Tibial artery (tissue), 4 donors: ENCODE results near the gene CHMP3.
A peak's percentile ranks its signal among the peaks of the same experiment; 100 is the strongest.

Source experiments
- DNase-seq, 2 donors: peaks; one replicate each; pipeline ENCODE4 v3.0.0-alpha.2; 2019
- H3K27ac ChIP-seq, 2 donors: fragments of 200-600 bp; sonication (generic) in 1 of 2; 1 replicate in 1 of 2; 2 replicates in 1 of 2; pipeline ENCODE4 v1.5.1; 2018 to 2019; ENCODE audit warnings: mild to moderate bottlenecking in 1 of 2
- H3K27me3 ChIP-seq, 2 donors: fragments of 200-600 bp; sonication (generic) in 1 of 2; one replicate each; pipeline versions ENCODE4 v1.5.1 to v1.6.0; 2016 to 2019
- H3K36me3 ChIP-seq, 3 donors: fragments of 200-600 bp; sonication (generic) in 2 of 3; one replicate each; pipeline ENCODE4 v1.5.1; 2016 to 2019; ENCODE audit warnings: mild to moderate bottlenecking in 2 of 3
- H3K4me1 ChIP-seq, 4 donors: fragments of 200-600 bp; sonication (generic) in 2 of 4; 1 replicate in 3 of 4; 2 replicates in 1 of 4; pipeline ENCODE4 v1.5.1; 2016 to 2019
- H3K4me3 ChIP-seq, 2 donors: fragments of 200-600 bp; sonication (generic) in 1 of 2; 1 replicate in 1 of 2; 2 replicates in 1 of 2; pipeline ENCODE4 v1.5.1; 2018 to 2019; ENCODE audit warnings: mild to moderate bottlenecking in 2 of 2
- H3K9me3 ChIP-seq, 3 donors: fragments of 200-600 bp; sonication (generic) in 1 of 3; one replicate each; pipeline ENCODE4 v1.5.1; 2016 to 2019
- CTCF ChIP-seq, 2 experiments: fragments of 200-600 bp in 1 of 2; fragments of 450-650 bp in 1 of 2; IDR thresholded peaks; one replicate each; pipeline ENCODE4 v1.5.1; 2017 to 2019; ENCODE audit warnings: antibody characterized with exemption in 2 of 2, mild to moderate bottlenecking in 1 of 2, moderate library complexity in 1 of 2
- intact Hi-C: fragments of 100-400 bp; cut with DNase I; formaldehyde crosslinking; loops from one replicate; pipeline ENCODE4 v1.15.0; 2023; ENCODE audit warnings: low total_unique reads

The CHMP3 gene

GRCh38 chr2:86562922-86563649, at the start of gene CHMP3:
Gene CHMP3 (minus strand): TSS chr2:86563443. CDS start chr2:86563348, 95 bp downstream.
- Histone ChIP-seq H3K27ac (peak within 1 kb of the TSS; percentile 89 to 99), H3K27me3 (no peaks in the 10 kb centered on the region), H3K4me3 (peak within 1 kb of the TSS; percentile 62 to 85), H3K36me3 (no peaks in the 10 kb centered on the region), H3K4me1 (peaks cover 0 to 33% (median 16%) of the 10 kb centered on the region in 4 donors), H3K9me3 (no peaks in the 10 kb centered on the region)
- intact Hi-C loops: loop anchor here (1.0 to 2.0 kb wide), 2 partner anchors 60 to 123 kb away; partner anchors contain the start of gene RNF103
- peak; percentile 96 to 98 for DNase-seq
- no peak for TF ChIP-seq CTCF (IDR thresholded peaks at IDR 0.05)

- Histone ChIP-seq H3K27ac (no peak overlapping the region), H3K27me3 (no peaks in the 10 kb centered on the region), H3K4me1 (peaks cover 0 to 2% (median under 1%) of the 10 kb centered on the region in 4 donors), H3K9me3 (no peaks in the 10 kb centered on the region), H3K36me3 (peaks cover 43 to 60% (median 57%) of the 10 kb centered on the region in 3 donors), H3K4me3 (no peak overlapping the region)
- no peak for DNase-seq
- intact Hi-C loops: no loop called here
- no peak for TF ChIP-seq CTCF (IDR thresholded peaks at IDR 0.05)
These were observed 47.6 kb upstream of the CHMP3 start for GRCh38 chr2:86610871-86611270.

- H3K27me3 ChIP-seq: no peaks in the 10 kb centered on the region
- peaks cover 50 to 60% (median 60%) of the 10 kb centered on the region in 3 donors for H3K36me3 ChIP-seq
- no peaks in the 10 kb centered on the region for H3K9me3 ChIP-seq
- DNase-seq: no peak
- H3K4me1 ChIP-seq: no peaks in the 10 kb centered on the region
- intact Hi-C loops: no loop called here
- TF ChIP-seq CTCF (IDR thresholded peaks at IDR 0.05): no peak
- H3K4me3 ChIP-seq: no peak overlapping the region
- no peak overlapping the region for H3K27ac ChIP-seq
These were observed 45.7 kb upstream of the CHMP3 start for GRCh38 chr2:86608832-86609410.

GRCh38 chr2:86603905-86604304, 40.7 kb upstream of the CHMP3 start:
- TF ChIP-seq CTCF (IDR thresholded peaks at IDR 0.05): no peak
- intact Hi-C loops: no loop called here
- H3K27ac ChIP-seq: no peak overlapping the region
- H3K4me1 ChIP-seq: no peaks in the 10 kb centered on the region
- H3K4me3 ChIP-seq: no peak overlapping the region
- no peak for DNase-seq
- H3K9me3 ChIP-seq: no peaks in the 10 kb centered on the region
- H3K27me3 ChIP-seq: no peaks in the 10 kb centered on the region
- peaks cover 40 to 42% (median 42%) of the 10 kb centered on the region in 3 donors for H3K36me3 ChIP-seq

- Histone ChIP-seq H3K27me3 (no peaks in the 10 kb centered on the region), H3K4me1 (no peaks in the 10 kb centered on the region), H3K27ac (no peak overlapping the region), H3K4me3 (no peak overlapping the region), H3K9me3 (no peaks in the 10 kb centered on the region), H3K36me3 (peaks cover 5 to 18% (median 18%) of the 10 kb centered on the region in 3 donors)
- no peak for TF ChIP-seq CTCF (IDR thresholded peaks at IDR 0.05)
- no peak for DNase-seq
- intact Hi-C loops: no loop called here
These were observed 35.7 kb upstream of the CHMP3 start for GRCh38 chr2:86598966-86599365.
